Natural killer cell treated with Interleukin-12 subunit alpha and Interleukin-12 subunit beta and Interleukin-15 and Interleukin-18, amount 100 ng/mL, for 72 hours (primary cell): Measurements from ENCODE around the gene VDAC1. TPM values are rescaled to one million over a fixed set of nuclear protein-coding genes. Genes with fewer than 3 reads are reported as not detected.
A peak's percentile ranks its signal among the peaks of the same experiment; 100 is the strongest.
"Not testable (repeated sequence)": the region's sequence is repeated elsewhere in the genome, so short reads cannot be mapped to it uniquely, and the experiment has no call there.

Experiments
- ATAC-seq, 2 donors: fragments of 150-1000 bp; cut with Tn5 transposase in 1 of 2; sonication (Bioruptor Pico), chemical (Tn5 transposase) in 1 of 2; 2 replicates each; pipeline ENCODE4 v1.10.0; 2021
- DNase-seq: peaks from one replicate; pipeline ENCODE4 v3.0.0; 2022; ENCODE audit warnings: low spot score
- H3K27ac Mint-ChIP-seq, 2 donors: 1 replicate in 1 of 2; 2 replicates in 1 of 2; pipeline ENCODE4 v1.8.0; 2022; ENCODE audit warnings: mixed read lengths in 2 of 2, mild to moderate bottlenecking in 1 of 2, moderate library complexity in 1 of 2
- H3K27me3 Mint-ChIP-seq, 2 donors: 1 replicate in 1 of 2; 2 replicates in 1 of 2; pipeline ENCODE4 v1.8.0; 2022; ENCODE audit warnings: mixed read lengths in 2 of 2
- H3K36me3 Mint-ChIP-seq: one replicate; pipeline ENCODE4 v1.8.0; 2022; ENCODE audit warnings: mixed read lengths
- H3K4me1 Mint-ChIP-seq, 2 donors: 1 replicate in 1 of 2; 2 replicates in 1 of 2; pipeline ENCODE4 v1.8.0; 2022; ENCODE audit warnings: low read depth in 2 of 2, mixed read lengths in 2 of 2, mild to moderate bottlenecking in 1 of 2
- H3K4me3 Mint-ChIP-seq: one replicate; pipeline ENCODE4 v1.8.0; 2022; ENCODE audit warnings: mixed read lengths
- H3K9me3 Mint-ChIP-seq: 2 replicates; pipeline ENCODE4 v1.8.0; 2022; ENCODE audit warnings: mixed read lengths
- total RNA-seq, 2 donors: library from RNA; stranded (reverse); gene quantifications; one replicate each; pipeline ENCODE4 v1.2.3, GENCODE V29; 2022

Gene VDAC1
- total RNA-seq, 2 donors from 2014 or later, result 325 to 329 TPM

DNA sequence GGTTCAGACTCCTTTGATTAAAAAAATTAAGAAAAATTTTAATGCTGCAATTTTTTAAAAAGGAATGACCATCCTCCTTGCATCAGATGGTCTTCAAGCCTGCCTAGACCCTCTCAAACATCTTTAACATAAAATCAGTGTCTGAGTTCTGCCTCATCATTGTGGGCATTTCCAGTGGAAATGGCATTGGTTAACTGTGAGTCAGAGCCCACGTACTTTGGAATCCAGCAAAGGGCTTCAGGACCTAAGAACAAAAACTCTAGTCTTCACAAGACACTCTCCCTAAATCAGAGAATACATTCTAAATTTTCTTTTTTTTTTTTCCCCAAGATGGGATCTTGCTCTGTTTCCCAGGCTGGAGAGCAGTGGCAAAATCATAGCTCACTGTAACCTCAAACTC lies 26.9 kb downstream of the VDAC1 start:
- H3K9me3 Mint-ChIP-seq, result no peaks in the 10 kb centered on the region
- ATAC-seq (no peak), DNase-seq (no peak)
- no peak overlapping the region for H3K4me3 Mint-ChIP-seq
- peaks cover 16% of the 10 kb centered on the region for H3K36me3 Mint-ChIP-seq
- H3K27me3 Mint-ChIP-seq, result no peaks in the 10 kb centered on the region
- peak overlapping the region; percentile 57 to 65 for H3K27ac Mint-ChIP-seq
- H3K4me1 Mint-ChIP-seq, result peaks cover 0 to 9% of the 10 kb centered on the region in 2 donors

- ATAC-seq (no peak), DNase-seq (no peak)
- Mint-ChIP-seq H3K4me3 (no peak overlapping the region), H3K27ac (peak overlapping the region; percentile 57 to 65), H3K9me3 (no peaks in the 10 kb centered on the region), H3K27me3 (no peaks in the 10 kb centered on the region), H3K4me1 (peaks cover 0 to 9% of the 10 kb centered on the region in 2 donors), H3K36me3 (peaks cover 16% of the 10 kb centered on the region)
Measured at GRCh38 chr5:133977161-133977787, 27.5 kb downstream of the VDAC1 start.

DNA sequence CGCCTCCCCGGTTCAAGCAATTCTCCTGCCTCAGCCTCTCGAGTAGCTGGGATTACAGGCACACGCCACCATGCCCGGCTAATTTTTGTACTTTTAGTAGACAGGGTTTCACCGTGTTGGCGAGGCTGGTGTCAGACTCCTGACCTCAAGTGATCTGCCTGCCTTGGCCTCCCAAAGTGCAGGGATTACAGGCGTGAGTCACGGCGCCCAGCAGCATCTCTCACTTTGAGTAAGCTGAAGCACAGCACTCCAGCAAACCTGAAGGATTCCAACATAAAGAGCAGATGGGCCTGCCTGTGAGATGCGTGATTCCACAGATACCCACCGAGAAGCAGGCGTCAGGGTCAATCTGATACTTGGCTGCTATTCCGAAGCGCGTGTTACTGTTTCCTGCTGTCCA lies 29.2 kb downstream of the VDAC1 start:
- not testable (repeated sequence) for H3K4me3 Mint-ChIP-seq, DNase-seq, H3K27me3 Mint-ChIP-seq, H3K4me1 Mint-ChIP-seq, H3K27ac Mint-ChIP-seq, H3K9me3 Mint-ChIP-seq, ATAC-seq
- H3K36me3 Mint-ChIP-seq, result peaks cover 16% of the 10 kb centered on the region

- no peak for ATAC-seq
- Mint-ChIP-seq H3K27me3 (no peaks in the 10 kb centered on the region), H3K9me3 (no peaks in the 10 kb centered on the region), H3K27ac (no peak overlapping the region), H3K4me3 (no peak overlapping the region), H3K4me1 (peaks cover 11% of the 10 kb centered on the region in 2 donors), H3K36me3 (peaks cover 16% of the 10 kb centered on the region)
- no peak for DNase-seq
Measured at GRCh38 chr5:133974142-133974541, 30.6 kb downstream of the VDAC1 start.

DNA sequence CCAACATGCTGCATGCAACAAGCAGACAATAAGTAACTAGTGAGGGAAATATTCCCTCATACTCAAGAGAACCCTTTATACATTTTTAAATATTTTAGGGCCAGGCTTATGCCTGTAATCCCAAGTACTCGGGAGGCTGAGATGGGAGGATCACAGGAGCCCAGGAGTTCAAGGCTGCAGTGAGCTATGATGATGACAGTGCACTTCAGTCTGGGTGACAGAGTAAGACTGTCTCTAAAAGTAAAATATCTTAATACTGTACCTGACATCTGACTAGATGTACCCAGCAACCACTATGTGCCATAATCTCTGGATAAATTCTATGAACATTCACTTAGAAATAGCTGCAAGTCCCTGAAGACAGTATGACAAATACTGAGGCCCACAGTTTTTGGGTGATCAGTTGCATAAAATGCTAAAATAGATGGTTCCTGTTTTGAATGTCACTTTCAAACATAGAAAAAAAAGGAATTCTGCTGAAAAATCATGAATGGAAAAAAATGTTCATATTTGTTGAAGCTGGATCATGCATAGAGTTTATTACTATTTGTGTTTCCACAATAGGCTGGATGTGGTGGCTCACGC lies 34.4 kb downstream of the VDAC1 start:
- Mint-ChIP-seq H3K4me3 (peak overlapping the region; percentile 88), H3K36me3 (peaks cover 12% of the 10 kb centered on the region), H3K27me3 (no peaks in the 10 kb centered on the region), H3K27ac (peak overlapping the region; percentile 75 to 100), H3K9me3 (no peaks in the 10 kb centered on the region), H3K4me1 (peaks cover 21 to 32% of the 10 kb centered on the region in 2 donors)
- DNase-seq, result no peak
- ATAC-seq, result no peak

DNA sequence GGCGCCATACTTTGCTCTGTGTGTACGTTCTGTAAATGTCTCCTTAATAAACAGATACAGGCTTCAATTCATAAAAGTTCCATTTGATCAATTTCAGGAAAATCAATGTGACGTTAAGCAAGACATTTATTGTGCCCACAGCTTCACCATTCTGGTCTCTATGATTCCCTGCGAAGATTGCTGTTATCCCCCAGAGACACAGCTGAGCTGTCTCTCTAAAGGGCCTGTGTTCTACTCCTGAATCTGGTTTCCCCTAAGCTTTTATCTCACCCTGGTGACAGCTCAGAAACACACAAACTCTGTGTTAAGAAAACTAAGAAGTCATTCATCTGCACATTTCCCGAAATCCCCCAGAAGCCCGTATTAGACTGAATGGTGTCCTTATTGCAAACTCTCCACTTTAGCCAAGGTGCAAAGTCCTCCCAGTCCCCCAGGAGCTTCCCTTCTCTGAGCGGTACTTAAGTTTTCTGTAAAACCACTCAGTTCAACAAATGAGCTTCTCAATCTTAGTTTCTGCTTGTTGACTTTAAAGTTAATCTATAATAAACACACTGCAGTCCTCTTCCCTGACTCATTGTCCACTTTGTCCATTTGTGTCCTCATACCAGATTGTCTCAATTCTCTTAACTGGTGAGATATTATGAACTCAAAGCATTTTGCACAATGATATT lies 35.0 kb downstream of the VDAC1 start:
- H3K4me1 Mint-ChIP-seq, result peaks cover 25 to 36% of the 10 kb centered on the region in 2 donors

GRCh38 chr5:133968204-133968980 lies 36.4 kb downstream of the VDAC1 start, which contains the start of gene C5orf15:
TSS of gene C5orf15 (minus strand) at chr5:133968625. CDS start at chr5:133968584, 41 bp downstream.
- H3K27ac Mint-ChIP-seq, result peak within 1 kb of the TSS; percentile 91 to 100
- peak within 1 kb of the TSS; percentile 88 for H3K4me3 Mint-ChIP-seq
- no peaks in the 10 kb centered on the region for H3K27me3 Mint-ChIP-seq
- peak; percentile 99 to 100 for ATAC-seq
- peaks cover 4% of the 10 kb centered on the region for H3K36me3 Mint-ChIP-seq
- DNase-seq, result peak; percentile 95
- no peaks in the 10 kb centered on the region for H3K9me3 Mint-ChIP-seq
- peaks cover 31 to 39% of the 10 kb centered on the region in 2 donors for H3K4me1 Mint-ChIP-seq

More for the DNA sequence above, 35.0 kb downstream of the VDAC1 start:
- H3K36me3 Mint-ChIP-seq, result peaks cover 12% of the 10 kb centered on the region
- peak overlapping the region; percentile 88 for H3K4me3 Mint-ChIP-seq
- H3K27ac Mint-ChIP-seq, result peak overlapping the region; percentile 75 to 100
- no peaks in the 10 kb centered on the region for H3K27me3 Mint-ChIP-seq
- ATAC-seq (no peak), DNase-seq (no peak)
- no peaks in the 10 kb centered on the region for H3K9me3 Mint-ChIP-seq

DNA sequence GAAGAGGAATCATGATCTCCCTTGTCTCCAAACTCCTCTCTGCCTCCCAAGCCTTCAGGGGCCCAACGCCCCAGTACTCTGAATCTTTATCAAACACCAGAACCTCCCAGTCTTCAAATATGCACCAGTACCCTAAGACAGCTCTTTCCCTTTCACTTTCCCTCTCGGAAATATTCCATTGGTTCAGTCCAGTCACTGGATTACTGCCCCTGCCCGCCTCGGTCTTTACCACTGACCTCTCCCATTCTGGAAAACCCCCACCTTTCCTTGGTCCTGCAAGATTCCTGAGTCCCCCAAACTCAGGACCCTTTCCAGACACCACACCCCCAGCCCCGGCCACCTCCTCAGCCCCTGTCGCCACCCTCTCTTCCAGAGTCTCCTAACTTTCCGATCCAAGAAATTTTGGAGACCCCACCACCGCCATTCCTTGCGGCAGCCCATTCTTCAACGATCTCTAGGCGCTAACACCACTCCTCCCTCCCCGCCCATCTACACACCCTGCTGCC lies 37.0 kb downstream of the VDAC1 start:
- ATAC-seq, result peak; percentile 39 to 48
- H3K36me3 Mint-ChIP-seq, result no peaks in the 10 kb centered on the region
- no peaks in the 10 kb centered on the region for H3K27me3 Mint-ChIP-seq
- no peaks in the 10 kb centered on the region for H3K9me3 Mint-ChIP-seq
- H3K27ac Mint-ChIP-seq, result peak overlapping the region; percentile 91 to 100
- peaks cover 38 to 46% of the 10 kb centered on the region in 2 donors for H3K4me1 Mint-ChIP-seq
- no peak for DNase-seq
- peak overlapping the region; percentile 88 for H3K4me3 Mint-ChIP-seq

DNA sequence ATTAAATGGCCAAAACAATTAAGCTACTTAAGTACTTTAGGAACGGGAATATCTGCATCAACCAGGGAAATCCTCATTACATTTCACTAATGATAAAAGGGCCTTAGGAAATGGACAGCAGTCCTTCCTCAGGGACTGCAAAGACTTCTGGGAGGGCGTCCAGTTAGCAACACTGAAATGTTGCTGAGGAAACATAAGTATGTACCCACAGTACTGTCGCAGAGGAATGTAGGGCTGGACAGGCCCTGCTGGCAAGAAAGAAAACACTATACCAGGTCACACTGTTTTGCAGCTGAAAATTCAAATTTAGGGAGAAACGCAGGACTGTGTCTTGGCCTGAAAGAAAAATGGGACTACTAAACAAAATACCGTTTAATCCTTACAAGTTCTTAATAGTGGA lies 37.7 kb downstream of the VDAC1 start:
- Mint-ChIP-seq H3K27ac (peak overlapping the region; percentile 91 to 100), H3K9me3 (no peaks in the 10 kb centered on the region), H3K4me1 (peaks cover 44 to 52% of the 10 kb centered on the region in 2 donors), H3K27me3 (no peaks in the 10 kb centered on the region), H3K36me3 (no peaks in the 10 kb centered on the region), H3K4me3 (peak overlapping the region; percentile 88)
- DNase-seq, result no peak
- no peak for ATAC-seq

- DNase-seq (no peak), ATAC-seq (no peak)
- H3K36me3 Mint-ChIP-seq, result no peaks in the 10 kb centered on the region
- H3K27me3 Mint-ChIP-seq, result no peaks in the 10 kb centered on the region
- H3K27ac Mint-ChIP-seq, result no peak overlapping the region
- H3K4me1 Mint-ChIP-seq, result peaks cover 44 to 53% of the 10 kb centered on the region in 2 donors
- no peaks in the 10 kb centered on the region for H3K9me3 Mint-ChIP-seq
- no peak overlapping the region for H3K4me3 Mint-ChIP-seq
Measured at GRCh38 chr5:133966090-133966489, 38.7 kb downstream of the VDAC1 start.

GRCh38 chr5:133963493-133964128 lies 41.2 kb downstream of the VDAC1 start:
- DNase-seq (no peak), ATAC-seq (no peak)
- Mint-ChIP-seq H3K27ac (peak overlapping the region; percentile 7 to 15), H3K9me3 (no peaks in the 10 kb centered on the region), H3K36me3 (peaks cover 6% of the 10 kb centered on the region), H3K27me3 (no peaks in the 10 kb centered on the region), H3K4me3 (peak overlapping the region; percentile 33), H3K4me1 (peaks cover 41 to 45% of the 10 kb centered on the region in 2 donors)

DNA sequence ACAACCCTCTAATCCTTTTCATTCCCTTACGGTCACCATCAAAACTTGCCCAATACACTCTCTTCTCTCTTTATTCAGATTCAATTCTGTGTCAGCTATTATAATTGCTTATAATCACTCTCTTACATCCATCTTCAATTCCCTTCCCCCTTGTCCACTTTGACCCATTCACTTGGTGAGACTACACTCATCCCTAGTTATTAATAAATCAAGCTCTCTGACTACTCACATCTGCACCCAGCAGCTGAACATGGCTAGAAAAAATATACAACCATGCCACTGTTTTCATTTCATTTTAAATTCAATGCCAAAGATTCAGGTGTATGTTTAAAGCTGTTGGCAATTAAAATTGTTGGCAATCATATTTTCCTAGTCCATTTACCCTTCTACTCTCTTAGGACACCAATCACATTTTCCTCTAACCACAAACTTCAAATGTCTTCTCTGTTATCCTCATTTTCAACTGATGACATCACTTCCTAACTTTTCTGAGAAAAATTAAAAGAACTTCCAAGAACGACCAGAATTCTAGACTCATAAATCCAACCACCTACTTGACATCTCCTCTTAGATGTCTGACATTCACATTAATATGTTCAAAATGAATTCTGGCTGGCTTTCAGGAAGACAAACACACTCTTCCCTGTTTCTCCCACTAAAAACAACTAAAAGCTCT lies 41.8 kb downstream of the VDAC1 start:
- Mint-ChIP-seq H3K27ac (peak overlapping the region; percentile 7 to 15), H3K27me3 (no peaks in the 10 kb centered on the region), H3K4me3 (peak overlapping the region; percentile 33), H3K4me1 (peaks cover 35 to 39% of the 10 kb centered on the region in 2 donors), H3K36me3 (peaks cover 6% of the 10 kb centered on the region), H3K9me3 (no peaks in the 10 kb centered on the region)
- DNase-seq, result no peak
- ATAC-seq, result peak in 1 of 2 donors; percentile 14
